Osteocyte (in vitro differentiated cells): ENCODE data around the gene NDST1. TPM values are rescaled to one million over a fixed set of nuclear protein-coding genes. Genes with fewer than 3 reads are reported as not detected.

Experiments used
- DNase-seq: peaks from one replicate; pipeline ENCODE4 v3.0.0; 2021; ENCODE audit warnings: mixed read lengths; ENCODE audit not compliant: unreplicated experiment; ENCODE audit errors: extremely low spot score
- H3K27ac Mint-ChIP-seq: one replicate; pipeline ENCODE4 v1.8.0; 2021; ENCODE audit warnings: mild to moderate bottlenecking, mixed read lengths; ENCODE audit not compliant: unreplicated experiment
- H3K27me3 Mint-ChIP-seq: one replicate; pipeline ENCODE4 v1.8.0; 2021; ENCODE audit warnings: mixed read lengths; ENCODE audit not compliant: unreplicated experiment
- H3K36me3 Mint-ChIP-seq: one replicate; pipeline ENCODE4 v1.8.0; 2021; ENCODE audit warnings: mixed read lengths; ENCODE audit not compliant: unreplicated experiment
- H3K4me1 Mint-ChIP-seq: one replicate; pipeline ENCODE4 v1.8.0; 2021; ENCODE audit warnings: mixed read lengths; ENCODE audit not compliant: unreplicated experiment
- H3K4me3 Mint-ChIP-seq: one replicate; pipeline ENCODE4 v1.8.0; 2021; ENCODE audit warnings: mild to moderate bottlenecking, moderate library complexity, mixed read lengths; ENCODE audit not compliant: unreplicated experiment
- H3K9me3 Mint-ChIP-seq: one replicate; pipeline ENCODE4 v1.8.0; 2021; ENCODE audit warnings: mixed read lengths; ENCODE audit not compliant: unreplicated experiment
- total RNA-seq: library from RNA; stranded (reverse); gene quantifications from 2 replicates; pipeline ENCODE4 v1.2.1, GENCODE V29; 2021
- TF ChIP-seq, protein P1 (sequence below): fragments of 200-600 bp; sonication (generic); IDR thresholded peaks from 2 replicates; pipeline ENCODE4 v1.5.0; 2021; ENCODE audit warnings: antibody characterized with exemption, mild to moderate bottlenecking, moderate library complexity

NDST1 gene
- total RNA-seq, 1 donor from 2014 or later, result 110 TPM

DNA sequence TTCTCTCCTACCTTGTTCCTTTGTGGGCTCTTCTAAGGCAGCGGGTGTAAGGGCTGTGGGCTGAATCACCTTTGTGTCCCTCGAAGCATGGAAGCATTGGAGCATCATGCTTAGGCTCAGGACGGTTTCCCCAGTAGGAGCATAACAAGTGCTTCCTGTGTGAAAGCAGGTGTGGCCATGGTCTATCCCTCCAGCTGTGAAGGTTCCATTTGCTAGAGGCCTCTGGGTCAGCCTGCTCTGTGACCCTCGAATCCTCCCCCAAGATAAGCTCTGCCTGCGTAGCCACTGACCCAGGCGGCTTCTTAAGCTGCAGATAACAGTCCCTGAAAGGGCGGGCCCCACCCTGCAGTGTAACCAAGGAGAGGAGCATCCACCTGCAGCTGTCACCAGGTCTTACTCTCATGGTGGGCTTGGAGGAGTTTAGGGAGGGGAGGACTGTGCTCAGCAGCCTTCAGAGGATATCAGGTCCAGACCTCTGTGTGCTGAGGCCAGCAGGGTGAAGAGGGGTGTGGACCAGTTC, 8.4 kb upstream of the NDST1 start:
- no peaks in the 10 kb centered on the region for H3K27me3 Mint-ChIP-seq
- no peak overlapping the region for H3K27ac Mint-ChIP-seq
- peaks cover 71% of the 10 kb centered on the region for H3K4me1 Mint-ChIP-seq
- no peak for DNase-seq
- no peak overlapping the region for H3K4me3 Mint-ChIP-seq
- H3K9me3 Mint-ChIP-seq, result no peaks in the 10 kb centered on the region
- no peaks in the 10 kb centered on the region for H3K36me3 Mint-ChIP-seq
- TF ChIP-seq, protein P1, sequence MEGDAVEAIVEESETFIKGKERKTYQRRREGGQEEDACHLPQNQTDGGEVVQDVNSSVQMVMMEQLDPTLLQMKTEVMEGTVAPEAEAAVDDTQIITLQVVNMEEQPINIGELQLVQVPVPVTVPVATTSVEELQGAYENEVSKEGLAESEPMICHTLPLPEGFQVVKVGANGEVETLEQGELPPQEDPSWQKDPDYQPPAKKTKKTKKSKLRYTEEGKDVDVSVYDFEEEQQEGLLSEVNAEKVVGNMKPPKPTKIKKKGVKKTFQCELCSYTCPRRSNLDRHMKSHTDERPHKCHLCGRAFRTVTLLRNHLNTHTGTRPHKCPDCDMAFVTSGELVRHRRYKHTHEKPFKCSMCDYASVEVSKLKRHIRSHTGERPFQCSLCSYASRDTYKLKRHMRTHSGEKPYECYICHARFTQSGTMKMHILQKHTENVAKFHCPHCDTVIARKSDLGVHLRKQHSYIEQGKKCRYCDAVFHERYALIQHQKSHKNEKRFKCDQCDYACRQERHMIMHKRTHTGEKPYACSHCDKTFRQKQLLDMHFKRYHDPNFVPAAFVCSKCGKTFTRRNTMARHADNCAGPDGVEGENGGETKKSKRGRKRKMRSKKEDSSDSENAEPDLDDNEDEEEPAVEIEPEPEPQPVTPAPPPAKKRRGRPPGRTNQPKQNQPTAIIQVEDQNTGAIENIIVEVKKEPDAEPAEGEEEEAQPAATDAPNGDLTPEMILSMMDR, result no peak

DNA sequence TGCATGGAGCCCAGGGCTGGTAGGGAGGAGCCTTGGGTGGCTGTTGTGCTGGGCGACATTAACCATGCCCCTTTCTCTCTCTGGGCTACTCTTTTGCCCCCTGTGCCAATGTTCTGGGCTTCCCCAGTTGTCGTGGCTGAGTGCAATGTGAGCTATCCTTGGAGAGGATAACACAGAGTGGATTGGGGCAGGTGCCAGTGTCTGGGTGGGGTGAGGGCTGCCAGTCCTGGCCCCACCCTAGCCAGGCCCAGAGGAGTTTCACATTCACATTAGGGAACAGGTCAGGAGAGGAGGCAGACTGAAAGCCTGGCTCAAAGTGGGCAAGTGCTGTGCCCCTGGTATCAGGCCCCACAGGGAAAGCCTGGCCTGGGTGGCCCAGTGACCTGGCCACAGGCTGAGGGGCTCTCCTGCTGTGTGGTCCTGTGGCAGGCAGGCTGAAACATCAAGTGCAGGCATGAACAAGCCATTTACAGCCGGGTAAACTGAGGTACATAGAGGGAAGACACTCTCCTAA, 7.5 kb upstream of the NDST1 start:
- no peak for DNase-seq
- no peak overlapping the region for H3K4me3 Mint-ChIP-seq
- peaks cover 75% of the 10 kb centered on the region for H3K4me1 Mint-ChIP-seq
- H3K9me3 Mint-ChIP-seq, result no peaks in the 10 kb centered on the region
- no peaks in the 10 kb centered on the region for H3K27me3 Mint-ChIP-seq
- no peaks in the 10 kb centered on the region for H3K36me3 Mint-ChIP-seq
- H3K27ac Mint-ChIP-seq, result no peak overlapping the region
- TF ChIP-seq, protein P1, result no peak

DNA sequence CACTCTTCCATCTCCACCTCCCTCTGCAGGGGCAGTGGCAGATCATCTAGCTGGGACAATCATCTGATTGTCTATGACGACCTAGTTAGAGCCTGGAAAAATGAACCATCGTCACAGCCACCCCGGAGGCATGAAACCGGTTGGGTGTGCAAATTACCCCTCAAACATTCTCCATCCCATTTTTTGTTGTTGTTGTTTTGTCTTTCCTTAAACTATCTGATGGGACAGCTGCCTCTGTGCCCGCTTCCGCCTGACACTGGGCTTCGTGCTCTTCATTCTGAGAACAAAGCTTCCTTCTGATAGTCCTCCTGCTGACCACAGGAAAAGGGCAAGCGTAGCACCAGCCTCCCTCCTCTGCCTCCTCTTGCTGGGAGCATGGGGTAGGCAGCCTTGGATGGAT, 7.0 kb upstream of the NDST1 start:
- no peak overlapping the region for H3K27ac Mint-ChIP-seq
- H3K4me1 Mint-ChIP-seq, result peaks cover 71% of the 10 kb centered on the region

DNA sequence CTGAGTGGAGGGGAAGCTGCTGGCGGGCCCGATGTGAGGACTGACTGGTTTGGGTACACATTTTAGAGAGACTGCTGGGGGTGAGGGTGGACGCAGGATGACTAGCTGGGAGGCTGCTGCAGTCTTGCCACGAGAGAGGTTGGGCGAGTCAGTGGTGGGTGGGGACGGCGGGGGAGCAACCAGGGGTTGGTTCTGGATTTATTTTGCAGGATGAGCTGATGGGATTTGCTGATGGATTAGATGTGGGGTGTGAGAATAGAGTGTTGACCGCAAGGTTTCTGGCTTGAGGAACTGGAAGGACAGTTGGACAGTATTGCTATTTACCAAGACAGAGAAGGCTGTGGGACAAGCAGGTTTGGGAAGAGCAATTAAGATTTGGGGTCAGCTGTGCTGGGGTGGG, 5.8 kb upstream of the NDST1 start:
- H3K4me1 Mint-ChIP-seq, result peaks cover 59% of the 10 kb centered on the region
- no peaks in the 10 kb centered on the region for H3K9me3 Mint-ChIP-seq
- H3K4me3 Mint-ChIP-seq, result no peak overlapping the region
- H3K36me3 Mint-ChIP-seq, result no peaks in the 10 kb centered on the region
- TF ChIP-seq, protein P1, result no peak
- peak overlapping the region; percentile 29 for H3K27ac Mint-ChIP-seq
- DNase-seq, result no peak
- H3K27me3 Mint-ChIP-seq, result no peaks in the 10 kb centered on the region

More for the DNA sequence above, 7.0 kb upstream of the NDST1 start:
- Mint-ChIP-seq H3K4me3 (no peak overlapping the region), H3K36me3 (no peaks in the 10 kb centered on the region), H3K9me3 (no peaks in the 10 kb centered on the region), H3K27me3 (no peaks in the 10 kb centered on the region)
- TF ChIP-seq, protein P1, result no peak
- DNase-seq, result no peak

DNA sequence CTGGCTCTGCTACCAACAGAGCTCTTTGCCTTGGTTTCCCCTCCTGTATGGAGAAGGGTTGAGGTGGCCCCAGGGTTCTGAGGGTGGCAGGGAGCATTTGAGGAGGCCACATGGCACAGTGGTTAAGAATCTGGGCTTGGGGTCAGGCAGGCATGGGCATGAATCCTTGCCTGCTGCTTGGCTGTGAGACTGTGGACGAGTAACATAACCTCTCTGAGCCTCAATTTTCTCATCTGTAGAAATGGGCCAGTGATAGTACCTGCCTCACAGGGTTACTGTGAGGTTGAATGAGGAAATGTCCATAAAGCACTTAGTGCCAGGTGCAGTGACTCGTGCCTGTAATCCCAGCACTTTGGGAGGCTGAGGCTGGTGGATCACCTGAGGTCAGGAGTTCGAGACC, 5.1 kb upstream of the NDST1 start:
- TF ChIP-seq, protein P1, result no peak
- H3K27ac Mint-ChIP-seq, result no peak overlapping the region
- H3K9me3 Mint-ChIP-seq, result no peaks in the 10 kb centered on the region
- H3K4me1 Mint-ChIP-seq, result peaks cover 58% of the 10 kb centered on the region
- no peaks in the 10 kb centered on the region for H3K27me3 Mint-ChIP-seq
- no peaks in the 10 kb centered on the region for H3K36me3 Mint-ChIP-seq
- DNase-seq, result no peak
- H3K4me3 Mint-ChIP-seq, result no peak overlapping the region
